HG02970 (cell line): ENCODE data around the gene TSPOAP1.

Experiments used
- ATAC-seq: cut with Tn5 transposase; IDR thresholded peaks from one replicate; pipeline ENCODE4 v1.9.1; 2021; ENCODE audit warnings: mild to moderate bottlenecking, moderate library complexity, moderate number of reproducible peaks; ENCODE audit not compliant: unreplicated experiment, low FRiP score

Gene TSPOAP1

DNA sequence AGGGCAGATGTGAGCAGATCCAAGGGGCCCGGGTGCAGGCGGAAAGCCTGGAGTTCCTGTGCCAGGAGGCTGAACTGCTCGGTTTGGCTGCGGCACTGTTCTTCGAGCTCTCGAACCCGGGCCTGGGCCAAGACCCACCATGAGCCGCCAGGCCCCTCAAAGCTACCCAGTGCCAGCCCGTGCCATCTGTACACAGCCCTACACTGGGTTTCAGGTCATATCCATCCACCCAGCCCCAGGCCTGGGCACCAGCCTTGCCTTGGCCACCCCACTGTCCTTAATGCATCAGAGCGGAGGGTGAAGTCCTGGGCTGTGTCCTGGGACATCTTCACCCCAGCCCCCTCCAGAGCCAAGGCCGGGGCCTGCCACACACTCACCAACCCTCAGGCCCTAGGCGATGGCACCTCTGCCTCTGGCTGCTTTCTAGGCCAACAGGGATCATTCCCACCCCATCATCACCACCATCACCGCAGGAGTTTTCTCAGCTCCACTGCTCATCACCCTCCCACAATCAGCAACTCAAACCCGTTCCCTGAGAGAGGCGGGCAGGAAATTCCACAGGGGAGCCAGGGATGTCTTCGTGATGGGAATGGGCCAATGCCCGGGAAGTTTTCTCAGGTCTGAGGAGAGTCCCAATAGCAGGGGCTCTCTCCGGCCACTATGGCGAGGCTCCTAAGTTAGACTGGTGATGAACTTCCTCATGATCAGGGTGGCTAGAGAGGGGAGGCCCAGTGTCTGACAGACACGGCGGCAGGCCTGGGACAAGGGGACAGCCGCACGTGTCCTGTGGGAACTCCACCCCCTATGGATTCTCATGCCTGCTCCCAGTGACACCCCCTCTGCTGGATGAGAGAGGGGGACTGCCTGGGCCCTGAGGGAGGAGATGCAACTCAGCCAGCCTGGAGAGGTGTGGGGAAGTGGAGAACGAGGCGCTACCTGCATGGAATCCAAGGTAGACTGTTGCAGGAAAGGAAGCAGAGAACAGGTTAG lies 9.1 kb downstream of the TSPOAP1 start:
- ATAC-seq, result no peak

DNA sequence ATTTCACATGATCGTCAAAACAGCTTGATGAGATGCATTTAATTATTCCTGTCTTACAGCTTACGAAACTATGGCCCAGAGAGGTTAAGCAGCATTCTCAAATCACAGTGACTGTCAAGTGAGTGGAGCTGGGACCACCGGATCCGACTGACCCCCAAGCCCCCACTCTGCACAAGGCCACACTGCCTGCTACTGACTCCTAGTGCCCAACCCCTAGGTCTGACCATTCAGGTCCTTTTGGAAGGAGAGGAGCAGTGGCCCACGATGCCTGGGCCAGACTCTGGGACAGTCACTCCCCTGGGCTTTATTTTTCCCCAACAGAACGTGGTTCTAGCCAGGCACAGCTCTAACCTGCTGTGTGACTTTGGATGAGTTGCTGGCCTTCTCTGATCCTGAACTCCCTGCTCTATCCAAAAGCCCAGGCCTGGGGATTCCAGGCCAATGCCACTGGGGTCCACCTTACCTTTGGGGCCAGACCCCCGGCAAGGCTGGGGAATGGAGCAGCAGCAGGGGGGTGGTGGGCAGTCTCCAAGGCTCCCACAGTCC lies 9.9 kb downstream of the TSPOAP1 start:
- ATAC-seq, result no peak

DNA sequence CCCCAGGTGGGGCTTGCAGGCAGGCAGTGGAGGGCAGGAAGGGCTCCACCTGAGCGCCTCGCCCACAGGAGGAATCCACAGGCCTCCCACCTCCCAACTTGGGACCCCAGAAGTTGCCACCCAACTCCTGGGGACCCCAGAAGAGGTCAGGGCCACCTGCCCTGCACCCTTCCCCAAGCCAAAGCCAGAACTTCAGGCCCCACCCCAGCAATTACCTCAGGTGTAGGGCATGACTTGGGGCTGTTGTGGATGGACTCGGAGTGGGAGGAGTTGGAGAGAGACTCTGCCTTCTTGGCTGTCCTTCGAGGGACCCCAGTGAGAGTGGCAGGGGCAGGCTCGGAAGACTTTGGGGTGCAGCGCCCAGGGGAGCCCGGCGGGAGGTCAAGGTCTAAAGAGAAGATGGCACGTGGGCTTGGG lies 10.5 kb downstream of the TSPOAP1 start:
- ATAC-seq, result no peak

DNA sequence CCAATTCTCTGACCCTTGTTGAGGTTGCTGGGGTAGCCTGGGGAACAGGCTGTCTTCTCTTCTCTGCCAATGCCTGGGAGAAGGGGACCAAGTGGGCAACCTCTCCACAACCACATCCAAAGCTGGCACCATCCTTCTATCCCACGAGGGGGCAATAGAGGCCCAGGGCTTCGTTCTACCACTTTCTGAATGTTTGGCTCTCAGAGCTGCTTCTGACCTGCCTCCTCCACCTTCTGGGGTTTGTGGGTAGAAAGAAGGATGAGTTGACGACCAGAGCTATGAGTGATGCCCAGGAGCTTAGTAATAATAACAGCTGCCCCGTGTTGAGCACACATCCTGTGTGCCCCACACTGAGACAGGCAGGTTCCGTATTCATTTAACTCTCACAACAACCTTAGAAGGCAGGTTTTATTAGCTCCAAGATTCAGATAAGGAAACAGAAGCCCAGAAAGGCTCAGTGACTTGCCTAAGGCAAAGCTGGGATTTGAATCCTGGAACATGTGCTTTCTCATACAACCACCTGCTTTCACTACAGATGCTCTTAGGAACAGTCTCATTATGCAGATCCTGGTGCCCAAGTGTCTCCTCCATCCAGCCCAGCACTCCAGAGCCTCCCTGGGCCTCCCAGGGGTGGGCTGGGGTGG lies 11.1 kb downstream of the TSPOAP1 start:
- no peak for ATAC-seq

DNA sequence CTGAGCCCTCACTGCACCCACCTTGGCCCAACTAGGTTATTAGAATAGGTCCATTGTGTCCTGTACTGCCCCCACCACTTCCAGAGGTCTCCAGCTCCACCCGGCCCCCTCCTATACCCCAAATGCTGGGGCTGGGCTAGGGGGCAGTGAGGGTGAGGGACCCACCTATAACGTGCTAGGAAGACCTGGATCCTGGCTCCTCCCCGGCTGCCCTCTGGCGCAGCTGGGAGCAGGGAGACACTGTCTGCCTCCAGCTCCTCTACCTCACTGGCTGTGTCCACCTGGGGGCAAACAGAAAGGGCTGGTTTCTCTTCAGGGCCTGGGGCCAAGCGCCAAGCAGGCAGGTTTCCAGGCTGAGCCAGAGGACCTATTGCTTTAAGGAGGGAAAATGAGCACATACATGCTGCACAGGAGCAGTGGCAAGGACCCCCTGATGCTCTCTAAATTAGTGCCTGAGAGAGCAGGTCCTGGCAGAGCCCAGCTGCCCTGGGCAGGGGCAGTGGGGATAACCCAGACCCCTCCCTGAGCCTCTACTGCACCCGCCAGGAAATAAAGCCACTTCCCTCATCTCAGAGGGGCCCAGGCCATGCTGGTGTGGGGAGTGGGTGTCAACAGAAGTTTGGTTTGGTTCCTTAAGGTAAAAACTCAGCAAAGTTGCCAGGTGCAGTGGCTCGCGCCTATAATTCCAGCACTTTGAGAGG lies 12.2 kb downstream of the TSPOAP1 start:
- no peak for ATAC-seq

DNA sequence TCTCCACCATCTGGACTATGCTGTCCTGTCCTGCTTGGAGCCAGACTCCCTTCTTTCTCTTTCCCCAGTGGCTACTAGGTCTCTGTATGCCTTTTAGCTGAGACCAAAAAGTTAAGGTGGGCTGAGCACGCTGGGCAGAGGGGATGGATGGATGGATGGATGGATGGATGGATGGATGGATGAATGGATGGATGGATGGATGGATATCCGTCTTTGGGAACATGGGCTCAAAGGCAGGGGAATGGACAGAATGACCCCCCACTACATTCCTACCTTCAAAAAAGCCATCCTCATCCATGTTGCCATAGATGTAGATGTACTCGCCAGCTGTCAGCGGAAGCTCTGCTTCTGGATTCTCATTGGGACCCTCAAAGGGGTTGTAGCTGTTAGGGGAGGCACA lies 12.8 kb downstream of the TSPOAP1 start:
- no peak for ATAC-seq

DNA sequence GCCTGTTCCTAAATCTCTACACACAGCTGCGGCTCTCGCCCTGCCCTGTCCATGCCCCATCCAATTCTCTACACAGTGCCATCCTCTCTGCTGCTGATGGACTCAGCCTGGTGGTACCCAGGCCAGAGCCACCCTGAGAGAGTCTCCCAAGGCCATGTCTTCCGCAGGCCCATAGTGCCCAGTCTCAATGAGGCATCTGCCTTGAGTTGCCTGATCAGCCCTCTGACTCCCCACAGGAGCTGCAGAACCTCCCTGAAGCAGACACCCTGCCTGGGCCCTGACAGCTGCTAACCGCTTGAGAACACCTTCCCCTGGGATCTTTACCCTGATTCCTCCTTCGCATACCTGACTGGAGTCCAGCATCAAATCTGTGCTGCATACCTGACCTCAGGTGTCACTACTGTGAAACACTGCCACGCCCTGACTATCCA lies 13.3 kb downstream of the TSPOAP1 start:
- no peak for ATAC-seq

DNA sequence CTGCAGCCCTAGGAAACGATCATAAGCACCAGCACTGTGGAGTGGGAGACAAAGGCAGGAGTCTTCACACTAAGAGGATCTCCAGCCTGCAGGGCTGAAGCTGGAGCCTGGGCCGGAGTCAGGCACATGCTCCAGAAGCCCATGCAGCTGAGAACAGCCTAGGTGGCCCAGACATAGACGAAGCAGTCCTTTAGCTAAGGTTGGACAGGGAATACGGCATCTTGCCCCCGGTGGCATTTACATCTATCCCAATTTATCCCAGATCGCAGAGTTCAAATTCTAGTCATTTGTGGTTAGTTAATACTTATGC lies 13.9 kb downstream of the TSPOAP1 start:
- ATAC-seq, result no peak

DNA sequence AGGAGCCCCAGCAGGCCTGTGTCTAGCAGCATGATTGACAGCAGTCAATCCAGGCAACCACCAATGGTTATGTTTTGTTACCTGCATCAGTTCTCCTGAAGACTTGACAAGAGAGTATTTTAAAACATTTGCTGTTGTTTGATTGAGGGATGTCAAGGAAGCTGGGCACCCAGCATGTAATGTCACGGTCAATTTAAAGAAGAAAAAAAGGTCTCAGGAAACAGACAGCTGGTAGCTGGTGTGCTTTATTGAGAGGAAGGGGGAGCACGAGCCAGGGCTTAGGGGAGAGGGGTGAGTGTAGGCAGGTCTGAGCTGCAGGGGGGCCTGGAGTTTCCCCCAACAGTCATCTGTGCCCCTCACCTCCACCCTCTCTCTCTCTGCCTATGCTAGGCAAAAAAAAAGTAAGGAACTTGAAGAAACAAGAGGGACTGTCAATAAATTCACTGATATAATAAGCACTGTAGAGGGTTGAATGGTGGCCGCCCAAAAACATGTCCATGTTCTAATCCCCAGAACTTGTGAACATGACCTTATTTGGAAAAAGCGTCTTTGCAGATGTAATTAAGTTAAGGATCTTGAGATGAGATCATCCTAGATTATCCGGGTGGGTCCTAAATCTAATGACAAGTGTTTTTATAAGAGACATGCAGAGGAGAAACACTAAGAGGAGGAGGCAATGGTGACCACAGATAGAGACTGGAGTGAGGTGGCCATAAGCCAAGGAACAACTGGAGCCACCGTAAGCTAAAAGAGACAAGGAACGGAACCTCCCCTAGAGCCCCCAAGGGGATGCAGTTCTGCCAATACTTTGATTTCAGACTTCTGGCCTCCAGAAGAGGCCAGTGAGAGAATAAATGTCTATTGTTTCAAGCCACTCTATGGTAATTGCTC lies 14.5 kb downstream of the TSPOAP1 start:
- ATAC-seq, result no peak

DNA sequence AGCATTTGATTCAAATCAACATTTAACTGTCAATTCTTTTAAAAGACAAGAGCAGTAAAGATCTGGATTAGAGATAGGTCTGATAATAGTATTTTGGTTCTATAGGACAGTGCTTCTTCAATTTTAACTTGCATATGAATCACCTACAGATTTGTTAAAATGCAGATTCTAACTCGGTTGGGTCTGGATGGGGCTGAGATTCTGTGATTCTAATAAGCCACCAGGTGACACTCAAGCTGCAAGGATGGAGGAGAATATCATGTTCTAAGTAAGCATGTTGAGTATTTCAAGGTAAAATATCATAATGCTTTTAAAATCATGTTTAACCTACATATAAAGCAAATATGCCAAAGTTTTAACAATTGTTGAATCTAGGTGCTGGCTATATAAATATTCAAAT lies 15.8 kb downstream of the TSPOAP1 start:
- ATAC-seq, result no peak

DNA sequence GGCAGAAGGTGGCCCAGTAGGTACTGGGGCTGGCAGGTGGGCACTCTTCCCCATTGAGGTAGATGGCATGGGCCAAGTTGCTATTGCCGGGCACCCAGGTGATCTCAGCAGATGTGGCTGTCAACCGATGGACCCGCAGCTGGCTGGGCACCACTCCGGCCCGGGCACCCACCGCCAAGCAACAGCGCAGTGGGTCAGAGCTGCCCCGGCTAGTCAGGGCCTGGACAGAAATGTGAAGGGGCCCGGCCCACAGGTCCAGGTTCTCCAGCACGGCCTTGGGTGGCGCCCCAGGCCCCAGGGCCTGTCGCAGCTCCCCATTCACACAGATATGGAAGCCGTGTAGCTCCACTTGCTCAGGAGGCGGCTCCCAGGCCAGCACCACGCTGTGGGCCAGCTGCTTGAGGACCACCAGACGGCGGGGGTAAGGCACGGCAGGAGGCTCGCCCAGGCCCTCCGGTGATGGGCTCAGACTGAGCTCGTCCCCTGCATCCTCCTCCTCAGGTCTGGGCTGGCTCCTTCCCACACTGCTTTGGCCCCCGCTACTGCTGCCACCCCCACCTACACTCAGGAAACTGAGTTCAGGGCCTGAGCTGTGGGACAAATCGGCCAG lies 16.5 kb downstream of the TSPOAP1 start:
- no peak for ATAC-seq

DNA sequence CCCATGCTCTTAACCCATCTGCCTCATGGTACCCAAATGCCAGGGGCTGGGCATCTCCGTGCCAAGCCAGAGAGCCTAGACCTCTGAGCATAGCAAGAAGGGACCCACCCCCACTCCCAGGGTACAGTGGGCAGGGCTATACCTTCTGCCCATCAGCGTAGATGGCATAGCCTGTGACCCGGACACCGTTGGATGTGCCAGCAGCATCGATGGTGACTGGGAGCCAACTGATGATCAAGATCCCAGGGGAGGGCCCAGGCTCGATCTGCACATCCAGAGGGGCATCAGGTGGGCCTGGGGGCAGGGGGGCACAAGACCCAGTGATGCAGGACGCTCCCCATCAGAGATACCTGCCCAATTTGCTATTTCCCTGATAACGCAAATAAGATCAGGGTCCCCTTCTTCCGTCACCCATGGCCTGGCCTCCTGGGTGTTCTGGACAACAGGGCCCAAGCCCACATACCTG lies 17.1 kb downstream of the TSPOAP1 start:
- no peak for ATAC-seq

DNA sequence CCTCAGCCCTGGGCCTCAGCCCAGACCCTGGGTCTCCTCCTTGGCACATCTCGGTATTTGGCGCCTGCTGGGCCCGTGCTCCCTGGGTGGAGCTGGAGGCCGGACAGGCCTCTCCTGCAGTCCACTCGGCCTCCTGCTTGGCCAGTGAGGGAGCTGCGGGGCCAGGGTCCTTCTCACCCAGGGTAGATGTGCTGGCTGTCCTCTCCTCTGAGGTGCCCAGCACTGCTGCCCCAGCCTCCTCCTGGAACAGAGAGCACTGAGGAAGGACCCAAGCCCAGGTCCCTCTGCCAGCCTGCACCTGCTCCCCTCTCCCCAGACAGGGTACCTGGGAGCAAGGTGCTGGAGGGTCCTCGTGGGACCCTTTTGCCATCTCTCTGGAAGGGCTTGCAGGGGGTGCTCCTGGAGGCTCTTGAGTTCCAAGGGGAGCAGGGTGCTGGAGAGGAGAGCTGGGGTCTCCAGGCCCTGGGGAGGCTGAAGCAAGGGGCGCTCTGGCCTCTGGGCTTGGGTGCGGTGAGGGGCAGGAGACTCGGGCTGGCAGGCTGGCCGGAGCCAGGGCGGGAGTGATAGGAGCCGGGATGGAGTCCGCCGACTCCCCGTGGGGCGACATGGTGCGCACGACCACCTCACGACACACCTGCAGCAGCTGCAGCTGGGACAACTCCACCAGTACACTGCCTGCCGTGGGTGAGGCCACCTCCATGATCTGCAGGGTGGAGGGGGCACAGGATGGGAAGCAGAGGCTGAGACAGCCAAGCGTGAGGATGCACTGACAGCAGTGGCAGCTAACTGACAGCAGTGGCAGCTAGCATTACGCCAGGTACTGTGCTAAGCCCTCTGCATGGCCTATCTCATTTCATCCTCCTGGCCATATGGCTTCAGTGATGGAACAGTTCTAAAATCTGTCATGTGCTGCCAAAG lies 17.8 kb downstream of the TSPOAP1 start:
- no peak for ATAC-seq

DNA sequence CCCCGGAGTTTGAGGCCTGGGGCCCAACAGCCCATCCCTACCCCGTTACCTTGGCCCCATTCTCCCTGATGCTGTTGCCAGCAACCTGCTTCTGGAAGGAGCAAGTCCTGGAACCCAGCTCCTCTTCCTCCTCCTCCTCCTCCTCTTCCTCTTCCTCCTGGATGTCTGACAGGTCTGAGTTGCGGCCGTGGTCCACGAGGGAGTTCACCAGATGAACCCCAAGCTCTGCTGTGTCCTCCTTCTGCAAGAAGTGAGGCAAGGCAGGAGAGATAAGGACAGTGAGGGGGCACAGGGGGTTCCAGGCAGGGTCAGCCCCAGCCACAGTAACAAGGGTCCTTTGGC lies 18.7 kb downstream of the TSPOAP1 start:
- no peak for ATAC-seq

DNA sequence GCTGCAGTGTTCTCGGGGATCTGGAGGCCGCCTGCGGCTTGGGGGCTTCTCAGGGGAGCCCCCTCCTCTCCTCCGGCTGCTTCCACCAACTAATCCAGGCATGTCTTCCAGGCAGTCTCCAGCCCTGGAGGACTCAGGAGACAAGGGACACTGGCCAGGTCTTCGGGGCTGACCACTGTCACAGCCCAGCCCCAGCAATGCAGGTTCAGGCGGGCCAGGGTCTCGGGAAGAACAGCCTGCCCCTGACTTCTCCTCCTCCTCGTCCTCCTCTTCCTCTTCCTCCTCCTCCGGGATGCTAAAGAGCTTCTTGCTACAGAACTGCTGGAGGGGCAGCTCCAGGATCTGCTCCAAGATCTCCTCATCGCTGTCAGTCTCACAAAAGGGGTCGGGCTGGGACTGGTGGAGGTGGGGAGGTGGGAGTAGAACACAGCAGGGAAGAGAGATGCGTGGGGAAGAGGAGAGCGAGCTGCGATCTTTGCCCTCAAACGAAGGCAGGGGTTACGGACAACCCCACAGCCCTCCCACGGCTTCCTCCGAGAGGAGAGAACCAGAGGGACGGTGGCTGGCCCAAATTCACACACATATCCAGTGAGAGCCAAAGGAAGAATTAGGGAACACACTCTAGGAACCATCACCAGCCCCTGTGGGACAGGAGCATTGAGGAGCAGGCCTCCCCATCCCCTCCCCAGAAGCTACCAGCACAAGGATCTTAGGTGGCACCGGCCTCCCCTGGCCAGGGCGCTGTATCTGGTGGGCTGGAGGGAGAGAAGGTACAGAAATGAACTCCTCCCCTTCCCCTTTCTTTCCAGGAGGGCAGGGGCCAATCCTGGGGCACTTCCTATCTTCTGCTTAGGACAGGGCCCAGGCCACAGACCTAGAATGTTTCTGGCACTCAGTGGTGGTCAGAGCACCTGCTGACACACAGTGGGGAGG lies 19.3 kb downstream of the TSPOAP1 start:
- no peak for ATAC-seq

DNA sequence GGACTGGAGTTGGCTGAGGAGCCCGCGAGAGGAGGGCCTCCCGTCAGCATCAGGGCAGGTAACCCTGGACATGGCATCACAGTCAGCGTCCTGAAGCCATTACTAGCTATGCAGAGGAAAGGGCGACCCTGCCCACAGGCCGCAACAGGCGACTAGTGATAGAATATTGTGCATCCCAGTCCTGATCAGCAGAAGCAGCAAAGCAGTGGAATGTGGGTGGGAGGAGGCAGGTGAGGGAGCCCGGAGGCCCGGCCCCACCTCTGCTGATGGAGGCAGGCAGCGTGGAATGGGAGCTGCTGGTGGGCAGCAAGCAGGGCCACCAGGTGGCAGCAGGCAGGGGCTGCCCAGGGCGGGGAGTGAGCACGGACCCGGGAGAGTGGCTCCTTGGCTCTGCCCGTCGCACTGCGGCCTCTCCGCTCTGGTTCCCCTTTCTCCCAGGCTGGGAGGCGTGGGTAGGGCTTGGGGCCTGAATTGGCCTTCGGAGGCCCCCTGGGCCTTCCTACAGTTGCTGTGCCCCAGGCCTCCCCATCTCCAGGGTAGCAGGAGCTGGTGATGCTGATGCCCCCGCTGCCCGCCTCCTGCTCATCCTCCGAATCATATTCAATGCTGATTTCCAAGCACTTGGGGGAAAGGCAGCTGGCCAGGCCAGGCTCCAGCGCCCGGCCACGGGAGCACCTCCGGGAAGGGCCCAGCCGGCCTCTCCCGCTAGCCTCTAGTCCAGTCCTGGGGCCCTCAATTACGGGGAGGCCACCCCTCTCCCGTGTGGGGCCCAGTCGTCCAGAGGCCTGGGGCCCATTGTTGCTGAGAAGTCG lies 20.2 kb downstream of the TSPOAP1 start:
- ATAC-seq, result no peak
